ENCODE measurements around the gene SOX9. TPM values are rescaled to one million over a fixed set of nuclear protein-coding genes. Genes with fewer than 3 reads are reported as not detected.

Gene SOX9
- polyA plus RNA-seq, 1 donor (not counting 4 experiments of a cell fraction or from before 2014, with no cell fraction given), result 15.8 TPM

DNA sequence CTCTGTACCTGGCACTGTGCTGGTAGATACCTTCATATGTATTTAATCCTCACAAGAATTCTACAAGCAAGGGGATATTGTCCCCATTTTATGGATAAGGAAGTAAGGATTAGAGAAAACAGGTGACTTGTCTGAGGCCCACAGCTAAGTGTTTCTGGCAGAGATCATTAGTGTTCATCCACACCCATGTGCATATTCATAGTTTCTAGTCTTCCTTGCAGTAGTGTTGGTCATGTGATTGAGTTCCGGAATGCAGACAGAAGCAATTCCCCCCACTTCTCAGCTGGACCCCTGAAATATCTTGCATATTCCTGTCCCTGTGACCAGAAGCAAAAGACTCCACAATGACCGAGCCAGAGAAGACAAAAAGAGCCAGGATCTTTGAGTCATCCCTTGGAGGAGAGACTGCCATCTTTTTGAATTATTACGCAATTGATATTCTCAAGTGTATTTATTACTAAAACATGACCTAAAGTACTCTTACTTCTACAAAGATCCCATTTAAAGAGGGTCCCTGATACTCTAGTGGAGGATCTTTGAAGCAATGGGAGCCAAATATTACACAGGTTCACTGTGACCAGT lies 43.4 kb downstream of the SOX9 start:
- no peak for DNase-seq (ENCODE audit: low read depth, low spot score)
- dilution Hi-C loops (cut with MboI; ENCODE audit: extremely low pct_ligation_motif_present, low sequenced_read_pairs), result no loop called here
- no peaks in the 10 kb centered on the region for H3K9me1 ChIP-seq (ENCODE audit: control insufficient read depth, extremely low read depth, insufficient read depth, low read length)
- no peaks in the 10 kb centered on the region for H3K27me3 ChIP-seq (ENCODE audit: control insufficient read depth, extremely low read depth, insufficient read depth, low read length)
- H2AFZ ChIP-seq (ENCODE audit: control insufficient read depth, low read length), result no peak overlapping the region
- no peaks in the 10 kb centered on the region for H3K36me3 ChIP-seq (ENCODE audit: control insufficient read depth in 2 of 2, extremely low read depth in 1 of 2, insufficient read depth in 2 of 2, low read length in 2 of 2)
- no peaks in the 10 kb centered on the region for H4K20me1 ChIP-seq (ENCODE audit: control insufficient read depth, extremely low read depth, insufficient read depth, low read length)
- no peak overlapping the region for H3K4me2 ChIP-seq (ENCODE audit: control insufficient read depth, extremely low read depth, insufficient read depth, low read depth, low read length)
- H3K4me3 ChIP-seq (ENCODE audit: control insufficient read depth in 2 of 3, extremely low read depth in 1 of 3, insufficient read depth in 2 of 3, low read depth in 1 of 3, low read length in 3 of 3), result no peak overlapping the region
- no peaks in the 10 kb centered on the region for H3K79me2 ChIP-seq (ENCODE audit: control insufficient read depth, insufficient read depth, low read length)
- no peak for TF ChIP-seq EZH2 (IDR thresholded peaks at IDR 0.05; ENCODE audit: low read length)
- TF ChIP-seq, protein P1, sequence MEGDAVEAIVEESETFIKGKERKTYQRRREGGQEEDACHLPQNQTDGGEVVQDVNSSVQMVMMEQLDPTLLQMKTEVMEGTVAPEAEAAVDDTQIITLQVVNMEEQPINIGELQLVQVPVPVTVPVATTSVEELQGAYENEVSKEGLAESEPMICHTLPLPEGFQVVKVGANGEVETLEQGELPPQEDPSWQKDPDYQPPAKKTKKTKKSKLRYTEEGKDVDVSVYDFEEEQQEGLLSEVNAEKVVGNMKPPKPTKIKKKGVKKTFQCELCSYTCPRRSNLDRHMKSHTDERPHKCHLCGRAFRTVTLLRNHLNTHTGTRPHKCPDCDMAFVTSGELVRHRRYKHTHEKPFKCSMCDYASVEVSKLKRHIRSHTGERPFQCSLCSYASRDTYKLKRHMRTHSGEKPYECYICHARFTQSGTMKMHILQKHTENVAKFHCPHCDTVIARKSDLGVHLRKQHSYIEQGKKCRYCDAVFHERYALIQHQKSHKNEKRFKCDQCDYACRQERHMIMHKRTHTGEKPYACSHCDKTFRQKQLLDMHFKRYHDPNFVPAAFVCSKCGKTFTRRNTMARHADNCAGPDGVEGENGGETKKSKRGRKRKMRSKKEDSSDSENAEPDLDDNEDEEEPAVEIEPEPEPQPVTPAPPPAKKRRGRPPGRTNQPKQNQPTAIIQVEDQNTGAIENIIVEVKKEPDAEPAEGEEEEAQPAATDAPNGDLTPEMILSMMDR (optimal IDR thresholded peaks at IDR 0.05 in 1 of 3, IDR thresholded peaks at IDR 0.05 in 1 of 3, conservative IDR thresholded peaks at IDR 0.05 in 1 of 3; ENCODE audit: extremely low read depth in 1 of 3, insufficient read depth in 2 of 3, low read length in 3 of 3), result no peak
- no peak for FAIRE-seq
- no peaks in the 10 kb centered on the region for H3K9me3 ChIP-seq (ENCODE audit: control insufficient read depth, low read depth, low read length)
- H3K27ac ChIP-seq (ENCODE audit: control insufficient read depth, insufficient read depth, low read length), result no peak overlapping the region
- H3K9ac ChIP-seq (ENCODE audit: control insufficient read depth, extremely low read depth, insufficient read depth, low read length), result no peak overlapping the region
- no peaks in the 10 kb centered on the region for H3K4me1 ChIP-seq (ENCODE audit: control insufficient read depth, extremely low read depth, insufficient read depth, low read length)

DNA sequence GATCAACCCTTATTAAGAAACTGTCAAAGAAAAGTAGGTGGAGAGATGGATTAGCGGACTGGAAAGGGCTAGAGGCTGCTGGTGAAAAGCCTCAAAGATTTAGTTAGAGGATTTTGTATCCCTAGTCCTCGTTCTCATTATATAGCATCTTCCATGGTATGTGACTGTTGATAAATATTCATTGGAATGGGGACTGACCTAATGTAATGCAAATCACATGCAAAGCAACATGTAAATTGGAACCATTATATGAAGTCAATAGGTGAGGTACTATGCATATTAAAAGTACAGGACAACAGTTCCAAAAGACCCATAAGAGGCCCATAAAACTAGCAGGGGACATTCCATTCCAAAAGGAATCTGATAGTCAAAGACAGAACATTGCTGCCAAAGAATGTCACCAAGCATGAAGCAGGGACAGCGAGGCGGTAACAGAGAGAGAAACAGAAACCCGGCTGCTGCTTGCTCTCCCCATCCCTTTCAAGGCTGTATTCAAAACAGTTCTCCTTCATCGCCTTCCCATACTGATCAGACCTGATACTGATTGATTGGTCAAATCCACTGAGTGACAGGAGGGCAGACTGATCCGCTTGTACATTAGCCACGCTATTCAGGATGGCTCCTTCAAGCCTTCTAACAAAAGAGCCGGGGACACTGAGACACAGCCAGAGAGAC lies 44.5 kb downstream of the SOX9 start:
- Histone ChIP-seq H3K4me2 (ENCODE audit: control insufficient read depth, extremely low read depth, insufficient read depth, low read depth, low read length) (no peak overlapping the region), H3K9ac (ENCODE audit: control insufficient read depth, extremely low read depth, insufficient read depth, low read length) (no peak overlapping the region), H3K27ac (ENCODE audit: control insufficient read depth, insufficient read depth, low read length) (no peak overlapping the region), H3K36me3 (ENCODE audit: control insufficient read depth in 2 of 2, extremely low read depth in 1 of 2, insufficient read depth in 2 of 2, low read length in 2 of 2) (no peaks in the 10 kb centered on the region), H3K4me1 (ENCODE audit: control insufficient read depth, extremely low read depth, insufficient read depth, low read length) (no peaks in the 10 kb centered on the region), H3K4me3 (ENCODE audit: control insufficient read depth in 2 of 3, extremely low read depth in 1 of 3, insufficient read depth in 2 of 3, low read depth in 1 of 3, low read length in 3 of 3) (no peak overlapping the region), H4K20me1 (ENCODE audit: control insufficient read depth, extremely low read depth, insufficient read depth, low read length) (no peaks in the 10 kb centered on the region), H3K79me2 (ENCODE audit: control insufficient read depth, insufficient read depth, low read length) (no peaks in the 10 kb centered on the region), H3K9me3 (ENCODE audit: control insufficient read depth, low read depth, low read length) (no peaks in the 10 kb centered on the region), H2AFZ (ENCODE audit: control insufficient read depth, low read length) (no peak overlapping the region), H3K27me3 (ENCODE audit: control insufficient read depth, extremely low read depth, insufficient read depth, low read length) (no peaks in the 10 kb centered on the region), H3K9me1 (ENCODE audit: control insufficient read depth, extremely low read depth, insufficient read depth, low read length) (no peaks in the 10 kb centered on the region)
- dilution Hi-C loops (cut with MboI; ENCODE audit: extremely low pct_ligation_motif_present, low sequenced_read_pairs), result no loop called here
- DNase-seq (ENCODE audit: low read depth, low spot score) (no peak), FAIRE-seq (no peak)
- no peak for TF ChIP-seq EZH2 (IDR thresholded peaks at IDR 0.05; ENCODE audit: low read length)
- TF ChIP-seq, protein P1 (optimal IDR thresholded peaks at IDR 0.05 in 1 of 3, IDR thresholded peaks at IDR 0.05 in 1 of 3, conservative IDR thresholded peaks at IDR 0.05 in 1 of 3; ENCODE audit: extremely low read depth in 1 of 3, insufficient read depth in 2 of 3, low read length in 3 of 3), result no peak

All from keratinocyte (primary cell).